SK-N-MC (cell line): ENCODE data around the gene ZNF284.

Experiments used
- DNase-seq: peaks from one replicate; pipeline ENCODE4 v3.0.0-alpha.2; 2011; ENCODE audit warnings: low read depth, low spot score
- H3K27ac ChIP-seq: fragments of 200-600 bp; sonication (generic); 2 replicates; pipeline ENCODE4 v1.5.1; 2016; ENCODE audit warnings: mixed run types
- H3K36me3 ChIP-seq: fragments of 200-600 bp; sonication (generic); 2 replicates; pipeline ENCODE4 v1.6.1; 2017; ENCODE audit warnings: antibody characterized with exemption, low read length, mixed read lengths; ENCODE audit not compliant: insufficient read depth
- H3K4me3 ChIP-seq: fragments of 200-600 bp; sonication (generic); 2 replicates; pipeline ENCODE4 v1.5.1; 2016
- H3K9ac ChIP-seq: fragments of 200-600 bp; sonication (generic); 2 replicates; pipeline ENCODE4 v1.8.0; 2017; ENCODE audit warnings: mixed run types, mixed read lengths; ENCODE audit not compliant: insufficient read length
- H3K9me3 ChIP-seq: fragments of 200-600 bp; sonication (generic); 2 replicates; pipeline ENCODE4 v1.6.1; 2017; ENCODE audit warnings: low read depth, mild to moderate bottlenecking, antibody characterized with exemption, low read length, moderate library complexity, mixed read lengths
- EZH2 ChIP-seq: fragments of 200-600 bp; sonication (generic); IDR thresholded peaks from one replicate; pipeline ENCODE4 v1.6.1; 2017; ENCODE audit warnings: antibody characterized with exemption
- FOXP2 ChIP-seq: optimal IDR thresholded peaks from 2 replicates; pipeline ENCODE3; 2011; ENCODE audit warnings: mild to moderate bottlenecking, moderate library complexity; ENCODE audit not compliant: insufficient read depth; ENCODE audit errors: extremely low read length, control extremely low read depth
- POLR2AphosphoS5 ChIP-seq: IDR thresholded peaks from 2 replicates; pipeline ENCODE4 v1.6.1; 2012; ENCODE audit warnings: mild to moderate bottlenecking, low read depth, low read length, borderline replicate concordance

The ZNF284 gene

GRCh38 chr19:44131955-44132354 lies 60.0 kb downstream of the ZNF284 start:
- H3K4me3 ChIP-seq = no peak overlapping the region

More at GRCh38 chr19:44131955-44132354, 60.0 kb downstream of the ZNF284 start:
- peaks cover 46% of the 10 kb centered on the region for H3K36me3 ChIP-seq
- TF ChIP-seq EZH2 = no peak
- no peak for TF ChIP-seq POLR2AphosphoS5
- TF ChIP-seq FOXP2 = no peak
- no peak overlapping the region for H3K27ac ChIP-seq
- DNase-seq = no peak
- no peak overlapping the region for H3K9ac ChIP-seq
- peaks cover 3% of the 10 kb centered on the region; the same call in 1 of the 2 replicates for H3K9me3 ChIP-seq
